Hepatocyte (in vitro differentiated cells): ENCODE data around the gene MUSK.

Source experiments
- CTCF ChIP-seq: fragments of 200-600 bp; sonication (generic); IDR thresholded peaks from 2 replicates; pipeline ENCODE4 v1.5.1; 2016; ENCODE audit warnings: antibody characterized with exemption, mild to moderate bottlenecking; ENCODE audit not compliant: poor library complexity
- EZH2 ChIP-seq: fragments of 200-600 bp; sonication (generic); IDR thresholded peaks from 2 replicates; pipeline ENCODE4 v1.6.1; 2016; ENCODE audit warnings: antibody characterized with exemption, mild to moderate bottlenecking, borderline replicate concordance
- EZH2phosphoT487 ChIP-seq: fragments of 200-600 bp; sonication (generic); IDR thresholded peaks from one replicate; pipeline ENCODE4 v1.6.1; 2018; ENCODE audit warnings: antibody characterized with exemption, mild to moderate bottlenecking, low read depth, moderate library complexity; ENCODE audit not compliant: unreplicated experiment, severe bottlenecking

- TF ChIP-seq CTCF (no peak), EZH2 (no peak), EZH2phosphoT487 (no peak)
These were observed 175.5 kb downstream of the MUSK start for GRCh38 chr9:110844121-110844520.
